BJ (cell line): ENCODE results near the gene PYCR2. TPM values are rescaled to one million over a fixed set of nuclear protein-coding genes. Genes with fewer than 3 reads are reported as not detected.
A peak's percentile ranks its signal among the peaks of the same experiment; 100 is the strongest.
"Not testable (repeated sequence)": the region's sequence is repeated elsewhere in the genome, so short reads cannot be mapped to it uniquely, and the experiment has no call there.

Source experiments
- CTCF ChIA-PET: fragments of 350-600 bp; formaldehyde crosslinking; extraction: SDS; loops from one replicate; lab custom pipeline; 2021; ENCODE audit warnings: antibody characterized with exemption, inconsistent platforms; lab: Yijun Ruan, JAX
- POLR2A ChIA-PET: fragments of 300-600 bp; sonication (Branson Sonifier 250); formaldehyde crosslinking; extraction: SDS; loops from one replicate; lab custom pipeline; 2021; ENCODE audit warnings: antibody characterized with exemption; lab: Charles Lee
- DNase-seq: peaks from one replicate; pipeline ENCODE4 v3.0.0-alpha.2; 2011; ENCODE audit warnings: low read depth
- H3K27me3 ChIP-seq: 2 replicates; pipeline ENCODE4 v1.6.0; 2011; ENCODE audit warnings: low read length; ENCODE audit not compliant: control insufficient read depth, insufficient read depth
- H3K36me3 ChIP-seq: 2 replicates; pipeline ENCODE4 v1.5.1; 2011; ENCODE audit warnings: low read length; ENCODE audit not compliant: control insufficient read depth, insufficient read depth
- H3K4me3 ChIP-seq: 2 replicates; pipeline ENCODE4 v1.5.1; 2011; ENCODE audit warnings: low read depth, mild to moderate bottlenecking, control low read depth, low read length
- polyA minus RNA-seq: library from RNA; depleted of rRNA, polyadenylated mRNA; stranded (reverse); fragments of >200 nt; gene quantifications from 2 replicates; pipeline ENCODE4 v1.2.3, GENCODE V29; 2011; rRNA and poly(A)+ RNA removed
- polyA plus RNA-seq: library from polyadenylated mRNA; depleted of rRNA; stranded (reverse); fragments of >200 nt; gene quantifications from 2 replicates; pipeline ENCODE4 v1.2.3, GENCODE V29; 2011; rRNA removed
- TF ChIP-seq, protein P1 (sequence below): IDR thresholded peaks from 2 replicates; pipeline ENCODE4 v1.5.1; 2011; ENCODE audit warnings: low read depth, mild to moderate bottlenecking, control low read depth, inconsistent platforms, low read length, moderate library complexity; ENCODE audit not compliant: insufficient read depth

PYCR2 gene
- polyA plus RNA-seq (44.8 and 81.1 TPM in 2 replicates), polyA minus RNA-seq (30.2 and 51.5 TPM in 2 replicates)

DNA sequence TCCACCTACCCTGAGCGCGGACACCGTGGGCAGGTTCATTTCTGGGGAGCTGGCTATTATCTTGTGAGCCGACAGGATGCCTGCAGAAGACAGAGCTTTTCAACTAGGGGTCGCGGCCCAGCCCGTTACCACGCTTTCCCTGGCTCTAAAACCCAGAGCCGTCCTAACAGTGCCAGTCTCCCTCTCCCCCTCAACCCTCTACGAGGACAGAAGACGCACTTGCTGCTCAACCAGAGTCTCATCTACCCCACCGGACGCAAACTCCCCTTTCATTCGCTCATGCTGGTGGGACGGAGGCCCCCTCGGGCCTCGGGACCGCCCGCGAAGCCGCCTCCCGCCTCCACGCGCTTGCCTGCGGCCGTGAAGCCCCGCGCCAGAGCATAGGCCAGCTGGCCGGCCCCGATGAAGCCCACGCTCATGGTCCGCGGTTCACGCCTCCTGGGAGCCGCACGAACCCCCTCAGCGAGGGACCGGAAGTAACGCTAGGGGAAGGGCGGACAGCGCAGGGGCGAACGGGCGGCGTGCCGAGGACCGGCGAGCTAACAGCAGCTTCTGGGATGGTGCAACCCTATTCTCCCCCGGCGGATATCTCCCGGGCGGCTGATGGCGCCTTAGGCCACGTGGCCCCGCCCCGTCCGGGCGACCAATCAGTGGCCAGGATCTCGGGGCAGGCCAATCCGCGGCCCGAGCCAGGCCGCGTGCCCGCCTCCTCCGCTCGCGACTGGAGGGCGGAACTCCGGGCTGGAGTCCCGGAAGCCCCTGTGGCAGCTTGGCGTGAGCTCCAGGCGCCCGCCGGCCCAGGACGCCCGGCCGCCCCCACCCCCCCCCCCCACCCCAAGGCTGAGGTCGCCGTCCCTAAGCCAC is at the start of gene PYCR2:
Gene PYCR2, minus strand, starts transcription at position 559 of the 864 bp plus-strand sequence. Its CDS starts 140 bp downstream, at position 419.
- TF ChIP-seq, protein P1, sequence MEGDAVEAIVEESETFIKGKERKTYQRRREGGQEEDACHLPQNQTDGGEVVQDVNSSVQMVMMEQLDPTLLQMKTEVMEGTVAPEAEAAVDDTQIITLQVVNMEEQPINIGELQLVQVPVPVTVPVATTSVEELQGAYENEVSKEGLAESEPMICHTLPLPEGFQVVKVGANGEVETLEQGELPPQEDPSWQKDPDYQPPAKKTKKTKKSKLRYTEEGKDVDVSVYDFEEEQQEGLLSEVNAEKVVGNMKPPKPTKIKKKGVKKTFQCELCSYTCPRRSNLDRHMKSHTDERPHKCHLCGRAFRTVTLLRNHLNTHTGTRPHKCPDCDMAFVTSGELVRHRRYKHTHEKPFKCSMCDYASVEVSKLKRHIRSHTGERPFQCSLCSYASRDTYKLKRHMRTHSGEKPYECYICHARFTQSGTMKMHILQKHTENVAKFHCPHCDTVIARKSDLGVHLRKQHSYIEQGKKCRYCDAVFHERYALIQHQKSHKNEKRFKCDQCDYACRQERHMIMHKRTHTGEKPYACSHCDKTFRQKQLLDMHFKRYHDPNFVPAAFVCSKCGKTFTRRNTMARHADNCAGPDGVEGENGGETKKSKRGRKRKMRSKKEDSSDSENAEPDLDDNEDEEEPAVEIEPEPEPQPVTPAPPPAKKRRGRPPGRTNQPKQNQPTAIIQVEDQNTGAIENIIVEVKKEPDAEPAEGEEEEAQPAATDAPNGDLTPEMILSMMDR: no peak
- peak; percentile 74 for DNase-seq
- Histone ChIP-seq H3K27me3 (no peaks in the 10 kb centered on the region), H3K4me3 (peak within 1 kb of the TSS; percentile 78), H3K36me3 (peaks cover 10% of the 10 kb centered on the region)
- POLR2A ChIA-PET: interaction anchor here (0.6 kb wide), 2 partner anchors 71 to 495 kb away, joined by 3 read pairs; no protein-coding TSS in a partner anchor
- CTCF ChIA-PET: interaction anchor here (0.8 to 2.8 kb wide), 3 partner anchors 13 to 449 kb away, joined by 3 to 8 read pairs (median 4); no protein-coding TSS in a partner anchor

DNA sequence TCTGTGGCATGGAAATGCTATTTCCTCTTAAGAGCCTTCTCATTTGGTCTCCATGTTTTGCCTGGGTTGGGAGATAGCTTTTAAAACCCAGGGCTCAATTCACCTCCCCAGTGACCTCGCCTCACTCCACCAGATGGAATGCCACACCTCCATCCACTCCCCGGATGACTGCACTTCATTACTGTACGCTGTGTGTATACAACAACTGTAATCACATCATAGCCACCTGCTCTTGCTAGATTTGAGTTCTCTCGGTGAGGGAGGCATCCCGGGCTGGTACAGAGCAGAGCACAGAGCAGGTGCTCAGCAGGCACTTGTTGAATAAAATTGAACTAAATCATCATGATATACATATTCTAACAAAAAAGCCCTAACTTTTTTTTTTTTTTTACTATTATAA is 49.1 kb upstream of the PYCR2 start:
- POLR2A ChIA-PET: no interaction called here

DNA sequence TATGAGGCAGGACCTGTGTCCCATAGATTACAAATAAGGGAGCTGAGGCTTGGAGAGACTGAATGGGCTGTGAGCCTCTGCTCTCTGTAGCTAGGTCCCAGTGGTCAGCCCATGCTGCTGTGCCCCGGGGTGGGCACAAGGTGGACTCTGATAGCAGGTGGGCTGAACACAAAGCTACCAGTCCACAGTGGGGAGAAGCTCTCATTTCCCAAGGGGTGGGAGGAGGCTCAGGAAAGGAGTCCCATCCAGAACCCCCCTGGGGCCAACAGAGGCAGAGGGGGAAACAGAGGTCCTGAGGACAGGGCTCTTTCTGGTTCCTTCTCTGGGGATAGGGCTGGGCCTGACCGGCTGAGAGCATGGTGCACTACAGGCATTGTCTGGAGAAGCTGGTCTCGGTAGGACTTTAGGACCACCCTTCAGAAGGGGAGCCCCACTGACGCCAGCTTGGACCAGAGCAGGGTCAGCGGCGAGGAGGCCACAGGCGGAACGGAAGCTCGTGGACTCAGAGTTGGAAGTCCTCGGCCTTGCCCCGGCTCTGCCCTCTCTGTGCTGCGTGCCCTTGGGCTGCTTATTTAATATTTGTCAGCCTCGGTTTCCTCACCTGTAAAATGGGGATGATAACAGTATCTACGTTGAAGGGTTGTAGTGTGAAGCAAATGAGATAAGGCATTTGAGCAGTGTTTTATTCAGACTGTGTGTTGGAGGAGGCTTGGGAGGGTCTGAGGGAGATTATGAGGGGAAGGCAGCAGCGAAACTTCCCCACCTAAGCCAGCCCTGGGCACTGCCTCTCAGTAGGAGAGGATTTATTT is 48.5 kb upstream of the PYCR2 start:
- CTCF ChIA-PET: interaction anchor here (0.9 to 2.5 kb wide), 5 partner anchors 10 to 498 kb away, joined by 3 to 8 read pairs (median 3); partner anchors contain the start of gene SRP9
- H3K36me3 ChIP-seq: no peaks in the 10 kb centered on the region
- POLR2A ChIA-PET: no interaction called here

More for the DNA sequence above, 49.1 kb upstream of the PYCR2 start:
- no peaks in the 10 kb centered on the region; the same call in 1 of the 2 replicates for H3K36me3 ChIP-seq
- no peak for DNase-seq
- CTCF ChIA-PET: interaction anchor here (0.9 to 2.2 kb wide), 4 partner anchors 21 to 501 kb away, joined by 3 to 8 read pairs (median 4); partner anchors contain the start of gene SRP9
- TF ChIP-seq, protein P1: no peak
- H3K4me3 ChIP-seq: no peak overlapping the region
- no peaks in the 10 kb centered on the region for H3K27me3 ChIP-seq

GRCh38 chr1:225970592-225971157 is 46.6 kb upstream of the PYCR2 start:
- H3K36me3 ChIP-seq, DNase-seq, POLR2A ChIA-PET, H3K27me3 ChIP-seq, H3K4me3 ChIP-seq: not testable (repeated sequence)
- CTCF ChIA-PET: interaction anchor here (1.3 to 3.1 kb wide), 4 partner anchors 8 to 496 kb away, joined by 3 to 12 read pairs (median 8); no protein-coding TSS in a partner anchor

More for the DNA sequence above, 48.5 kb upstream of the PYCR2 start:
- H3K4me3 ChIP-seq: no peak overlapping the region
- TF ChIP-seq, protein P1: no peak
- H3K27me3 ChIP-seq: no peaks in the 10 kb centered on the region
- no peak for DNase-seq

DNA sequence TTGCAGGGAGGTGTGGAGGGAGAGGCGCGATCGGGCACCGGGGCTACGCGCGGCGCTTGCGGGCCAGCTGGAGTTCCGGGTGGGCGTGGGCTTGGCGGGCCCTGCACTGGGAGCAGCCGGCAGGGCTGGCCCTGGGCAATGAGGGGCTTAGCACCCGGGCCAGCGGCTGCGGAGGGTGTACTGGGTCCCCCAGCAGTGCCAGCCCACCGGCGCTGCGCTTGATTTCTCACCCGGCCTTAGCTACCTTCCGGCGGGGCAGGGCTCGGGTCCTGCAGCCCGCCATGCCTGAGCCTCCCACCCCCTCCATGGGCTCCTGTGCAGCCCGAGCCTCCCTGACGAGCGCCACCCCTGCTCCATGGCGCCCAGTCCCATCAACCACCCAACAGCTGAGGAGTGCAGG is 45.7 kb upstream of the PYCR2 start:
- DNase-seq, H3K4me3 ChIP-seq, POLR2A ChIA-PET, H3K36me3 ChIP-seq, H3K27me3 ChIP-seq: not testable (repeated sequence)
- CTCF ChIA-PET: interaction anchor here (1.3 to 3.1 kb wide), 2 partner anchors 17 to 495 kb away, joined by 3 to 12 read pairs; no protein-coding TSS in a partner anchor
